GM21723 (cell line): ENCODE data around the gene PCNT.

Experiments
- ATAC-seq: cut with Tn5 transposase; IDR thresholded peaks from one replicate; pipeline ENCODE4 v1.9.1; 2021; ENCODE audit warnings: mild to moderate bottlenecking, moderate library complexity; ENCODE audit not compliant: unreplicated experiment

PCNT gene

DNA sequence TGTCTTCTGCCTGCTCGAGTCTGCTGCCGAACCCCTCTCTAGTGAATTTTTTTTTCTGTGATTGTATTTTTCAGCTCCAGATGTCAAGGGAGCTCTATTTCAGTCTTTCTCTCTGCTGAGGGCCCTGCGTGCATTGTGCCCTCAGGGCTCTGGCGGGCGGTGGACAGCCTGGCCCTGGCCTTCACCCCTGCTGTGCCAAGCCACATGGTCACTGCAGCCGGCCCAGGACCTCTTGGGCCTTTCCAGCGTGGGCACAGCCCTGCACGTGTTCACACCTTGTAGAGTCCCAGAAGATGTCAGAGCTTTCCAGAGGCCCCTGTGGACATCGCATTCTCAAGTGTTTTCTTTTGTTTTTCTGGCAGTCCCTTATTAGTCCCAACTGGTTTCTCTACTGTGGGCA lies 55.7 kb downstream of the PCNT start:
- no peak for ATAC-seq

GRCh38 chr21:46381541-46381940 lies 57.6 kb downstream of the PCNT start:
- no peak for ATAC-seq

- no peak for ATAC-seq
Observed at GRCh38 chr21:46384556-46384955, 60.6 kb downstream of the PCNT start.

DNA sequence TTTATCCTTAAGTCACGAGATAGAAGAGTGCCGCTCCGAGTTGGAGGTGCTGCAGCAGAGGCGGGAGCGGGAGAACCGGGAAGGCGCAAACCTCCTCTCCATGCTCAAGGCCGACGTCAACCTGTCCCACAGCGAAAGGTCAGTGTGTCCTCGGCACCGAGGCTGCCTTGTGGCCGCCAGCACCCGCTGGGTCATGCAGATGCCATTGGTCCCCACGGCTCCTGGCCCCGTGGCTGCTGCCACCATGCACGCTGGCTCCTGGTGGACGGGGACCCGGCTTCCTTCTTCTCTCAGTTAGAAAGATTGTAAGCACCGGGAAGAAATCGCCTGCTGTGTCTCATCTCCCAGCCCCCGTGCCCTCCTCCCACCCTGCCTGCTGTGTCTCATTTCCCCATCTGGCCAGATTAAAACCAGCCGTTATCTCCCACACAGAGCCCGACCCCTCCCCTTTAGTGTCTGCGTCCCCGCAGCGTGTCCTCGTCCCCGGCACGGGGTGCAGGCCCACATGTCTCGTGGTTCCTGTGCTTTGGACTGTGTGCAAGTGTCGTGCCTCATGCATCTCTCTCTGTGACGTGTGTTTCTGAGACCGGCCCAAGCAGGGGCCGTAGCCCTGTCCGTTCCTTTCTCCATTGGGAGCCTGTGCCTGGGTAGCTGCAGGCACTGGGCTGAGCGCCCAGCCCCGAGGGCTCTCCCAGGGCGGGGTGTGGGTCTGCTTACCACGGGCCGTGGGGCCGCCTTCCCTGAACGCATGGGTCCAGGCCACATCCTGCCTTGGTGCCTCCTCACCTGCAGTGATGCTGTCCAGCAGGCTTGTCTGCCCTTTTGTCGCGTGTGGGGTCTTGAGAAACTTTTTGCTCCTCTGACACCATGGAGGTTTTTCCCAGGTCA lies 62.1 kb downstream of the PCNT start:
- ATAC-seq = no peak

DNA sequence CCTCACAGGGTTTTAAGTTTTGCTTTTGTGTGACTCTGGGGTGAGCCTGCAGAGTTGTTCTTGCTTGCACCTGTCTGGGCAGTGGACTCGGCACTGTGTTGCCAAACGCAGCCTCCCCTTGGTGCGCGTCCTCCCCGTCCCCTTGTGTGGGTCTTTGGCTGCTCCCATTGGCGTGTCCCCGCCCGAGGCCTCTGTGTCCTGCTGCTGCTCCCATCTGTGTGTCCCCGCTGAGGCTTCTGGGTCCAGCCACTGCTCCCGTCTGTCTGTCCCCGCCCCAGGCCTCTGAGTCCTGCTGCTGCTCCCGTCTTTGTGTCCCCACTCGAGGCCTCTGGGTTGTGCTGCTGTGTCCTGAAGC lies 62.8 kb downstream of the PCNT start:
- no peak for ATAC-seq

DNA sequence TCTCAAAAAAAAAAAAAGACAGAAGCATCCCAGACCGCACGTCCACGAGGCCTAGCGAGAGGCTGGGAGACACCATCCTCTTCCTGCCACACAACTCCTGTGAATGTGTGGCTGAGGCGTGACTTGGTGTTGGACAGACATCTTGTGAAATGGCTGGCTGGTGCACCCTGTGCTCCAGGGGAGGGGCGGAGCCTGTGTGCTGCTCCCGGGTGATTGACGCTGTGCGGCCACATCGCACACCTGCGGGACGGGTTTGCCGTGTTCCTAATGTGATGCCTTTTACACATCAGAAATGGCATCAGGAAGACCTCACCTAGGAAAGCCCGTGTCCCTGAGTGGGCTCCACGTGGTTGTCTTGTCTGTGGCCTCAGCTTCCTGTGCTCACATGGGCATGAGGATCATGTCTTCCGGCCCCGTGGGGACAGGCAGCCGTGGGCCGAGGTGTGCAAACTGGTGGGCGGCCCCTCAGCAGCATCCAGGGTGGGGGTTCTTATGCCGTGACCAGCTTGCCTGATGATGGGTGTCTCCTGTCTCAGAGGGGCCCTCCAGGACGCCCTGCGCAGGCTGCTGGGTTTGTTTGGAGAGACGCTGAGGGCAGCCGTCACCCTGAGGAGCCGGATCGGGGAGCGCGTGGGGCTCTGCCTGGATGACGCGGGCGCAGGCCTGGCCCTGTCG lies 64.4 kb downstream of the PCNT start:
- no peak for ATAC-seq

- no peak for ATAC-seq
Observed at GRCh38 chr21:46388896-46389295, 64.9 kb downstream of the PCNT start.

DNA sequence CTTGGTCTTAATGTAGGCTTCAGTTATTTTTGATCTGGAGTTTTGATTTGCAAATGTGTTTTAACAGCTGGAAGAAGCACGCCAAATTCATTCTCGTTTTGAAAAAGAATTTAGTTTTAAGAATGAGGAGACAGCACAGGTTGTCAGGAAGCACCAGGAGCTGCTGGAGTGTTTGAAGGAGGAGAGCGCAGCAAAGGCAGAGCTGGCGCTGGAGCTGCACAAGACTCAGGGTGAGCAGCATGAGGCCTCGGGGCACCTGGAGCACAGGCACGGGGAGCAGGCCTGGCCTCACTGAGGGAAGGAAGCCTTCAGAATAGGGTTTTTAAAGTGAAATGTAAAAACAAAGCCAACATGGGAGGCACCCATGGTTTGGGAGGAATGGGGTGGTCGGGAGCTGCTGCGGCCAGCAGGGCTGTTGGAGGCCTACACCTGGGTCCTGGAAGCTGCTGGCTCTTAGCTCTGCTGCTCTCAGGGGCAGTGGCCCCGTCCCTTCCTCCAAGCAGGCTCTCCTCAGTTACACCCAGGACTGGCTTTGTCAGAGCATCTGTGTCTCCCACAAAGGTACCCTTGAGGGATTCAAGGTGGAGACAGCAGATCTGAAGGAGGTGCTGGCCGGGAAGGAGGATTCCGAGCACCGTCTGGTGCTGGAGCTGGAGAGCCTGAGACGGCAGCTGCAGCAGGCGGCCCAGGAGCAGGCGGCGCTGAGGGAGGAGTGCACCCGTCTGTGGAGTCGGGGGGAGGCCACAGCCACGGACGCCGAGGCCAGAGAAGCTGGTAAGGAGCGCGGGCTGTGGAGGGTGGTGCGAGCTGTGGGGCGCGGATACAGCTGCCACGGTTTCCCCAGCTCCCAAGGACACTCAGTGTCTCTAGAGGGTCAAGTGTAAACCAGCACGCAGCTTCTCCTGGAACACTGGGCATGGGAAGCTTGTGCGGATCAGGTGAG lies 66.9 kb downstream of the PCNT start:
- ATAC-seq = no peak

DNA sequence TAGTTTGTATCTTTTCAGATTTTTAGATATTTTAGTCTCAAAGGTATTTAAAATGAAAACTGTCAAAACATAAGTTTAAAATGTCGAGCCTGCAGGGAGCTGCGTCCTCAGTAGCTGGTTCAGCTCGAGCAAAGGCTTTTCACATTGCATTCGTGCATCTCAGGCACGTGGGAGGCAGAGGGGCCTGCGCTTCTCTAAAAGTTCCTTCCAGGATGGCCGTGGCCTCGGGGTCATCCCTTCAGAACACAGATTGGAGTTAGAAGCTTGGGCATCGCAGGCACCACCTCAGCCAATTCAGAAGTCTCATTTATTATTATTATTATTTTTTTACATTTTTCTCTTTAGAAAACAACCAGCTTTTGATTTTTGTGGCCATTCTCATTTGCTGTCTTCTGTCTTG lies 67.8 kb downstream of the PCNT start:
- ATAC-seq = no peak

DNA sequence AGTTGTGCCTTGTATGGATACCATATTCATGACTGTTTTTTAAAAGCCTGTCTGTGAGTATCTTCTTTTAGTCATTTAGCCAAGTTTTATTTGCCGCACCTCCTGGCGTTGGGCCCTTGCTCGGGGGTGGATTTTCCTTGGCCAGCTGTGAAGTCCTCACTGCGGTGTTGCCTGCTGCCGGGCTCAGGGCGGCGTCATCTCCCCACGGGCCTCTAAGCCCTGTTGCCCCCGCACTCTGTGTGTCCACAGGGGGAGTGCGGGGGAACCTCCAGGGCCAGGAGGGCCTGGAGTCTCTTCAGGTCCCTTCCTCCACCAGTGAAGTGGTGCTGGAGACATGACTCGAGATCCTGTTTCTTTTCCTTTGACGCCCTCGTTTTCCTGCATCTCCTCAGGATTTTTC lies 69.0 kb downstream of the PCNT start:
- no peak for ATAC-seq

DNA sequence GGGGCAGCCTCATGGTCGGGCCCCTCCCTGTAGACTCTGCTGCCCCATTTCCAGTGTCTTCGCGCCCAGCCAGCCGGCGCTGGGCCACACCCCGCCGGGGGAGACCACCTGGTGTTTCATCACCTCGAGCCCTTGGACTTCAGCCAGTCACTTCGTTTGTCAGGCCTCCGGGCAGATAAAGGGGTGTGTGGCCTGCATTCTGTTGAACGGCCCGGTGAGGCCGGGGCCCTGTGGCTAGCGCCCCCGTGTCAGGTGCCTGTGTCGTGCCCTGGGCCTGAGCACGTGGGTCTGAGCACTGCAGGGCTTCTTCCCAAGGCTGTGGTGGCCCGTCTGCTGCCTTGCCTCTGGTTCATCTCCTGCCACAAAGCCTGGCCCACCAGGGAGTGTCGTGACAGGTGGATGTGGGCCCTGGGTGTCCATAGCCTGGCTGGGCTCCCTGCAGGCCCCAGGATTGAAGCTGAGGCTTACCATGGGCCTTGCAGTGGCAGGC lies 69.5 kb downstream of the PCNT start:
- no peak for ATAC-seq

DNA sequence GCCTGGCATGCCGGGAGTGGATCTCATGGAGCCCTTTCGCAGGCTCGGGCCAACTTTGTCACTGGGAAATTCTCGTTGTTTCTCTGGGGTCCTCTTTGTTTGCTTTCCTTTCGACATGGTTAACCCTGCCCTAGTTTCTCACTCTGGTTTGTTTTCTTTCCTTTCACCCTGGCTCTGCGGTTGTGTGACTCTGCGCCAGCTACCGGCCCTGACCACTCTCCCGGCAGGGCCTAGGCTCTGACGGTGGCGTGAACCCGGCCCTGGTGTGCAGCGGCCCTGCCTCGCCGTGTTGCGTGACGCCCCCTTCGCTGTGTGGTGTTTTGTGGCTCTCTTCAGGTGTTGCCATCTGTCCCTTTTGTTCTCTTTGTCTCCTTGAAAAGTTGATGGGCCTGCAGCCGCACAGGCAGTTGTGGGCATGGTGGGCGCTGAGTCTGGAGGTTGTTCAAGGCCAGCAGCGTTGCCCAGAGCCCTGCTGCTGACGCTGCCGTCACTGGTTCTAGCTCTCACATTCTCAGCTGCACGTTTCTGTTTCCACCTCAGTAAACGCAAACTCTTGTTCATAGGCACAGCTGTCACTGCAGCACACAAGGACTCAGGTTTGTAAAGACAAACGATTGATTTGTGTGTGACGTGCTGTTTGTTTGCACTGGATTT lies 70.1 kb downstream of the PCNT start:
- no peak for ATAC-seq

DNA sequence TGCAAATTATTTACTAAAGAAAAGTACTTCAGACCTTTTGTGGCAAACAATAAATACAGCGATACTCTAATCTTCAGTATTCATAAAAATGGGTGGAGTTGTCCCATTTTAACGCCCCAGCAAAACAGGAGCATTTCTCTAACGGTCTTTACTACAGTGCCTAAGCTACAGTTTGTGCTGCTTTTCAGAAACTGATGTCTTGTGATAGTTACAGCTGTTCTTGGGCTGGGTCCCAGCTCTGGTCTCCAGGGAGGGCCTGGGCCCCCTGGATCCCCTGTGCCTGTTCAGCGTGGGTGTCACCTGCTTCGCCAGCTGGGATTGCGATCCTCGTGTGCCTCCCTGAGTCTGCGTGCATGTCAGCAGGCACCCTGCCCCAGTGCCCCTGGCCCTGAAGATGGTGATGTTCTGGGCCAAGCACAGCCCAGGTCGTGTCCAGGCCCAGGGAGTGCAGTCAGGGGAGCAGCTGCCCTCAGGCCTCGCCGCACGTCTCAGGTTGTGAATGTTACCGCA lies 70.7 kb downstream of the PCNT start:
- no peak for ATAC-seq

DNA sequence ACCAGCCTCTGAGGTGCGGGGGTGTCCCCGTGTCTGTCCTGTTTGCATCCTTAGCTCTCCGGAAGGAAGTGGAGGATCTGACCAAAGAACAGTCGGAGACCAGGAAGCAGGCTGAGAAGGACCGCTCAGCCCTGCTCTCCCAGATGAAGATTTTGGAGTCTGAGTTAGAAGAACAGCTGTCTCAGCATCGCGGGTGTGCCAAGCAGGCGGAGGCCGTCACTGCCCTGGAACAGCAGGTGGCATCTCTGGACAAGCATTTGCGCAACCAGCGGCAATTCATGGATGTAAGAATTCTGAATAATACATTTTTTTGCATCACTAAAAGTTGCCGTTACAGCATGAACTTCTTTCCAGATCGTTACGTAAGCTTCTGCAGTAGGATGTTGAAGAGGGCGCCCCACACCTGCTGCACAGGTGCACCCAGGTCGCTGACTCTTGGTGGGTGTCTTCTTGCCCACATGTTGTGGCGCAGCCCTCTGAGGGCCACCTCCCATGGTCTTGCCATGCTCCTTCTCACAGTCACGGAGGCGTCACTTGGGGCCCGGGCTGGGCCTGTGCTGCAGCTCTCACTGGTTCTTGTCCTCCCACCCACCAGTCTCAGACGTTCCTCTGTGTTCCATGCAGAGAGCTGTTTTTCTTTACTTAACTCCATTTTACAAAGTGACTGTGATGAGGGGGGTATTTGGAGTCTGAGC lies 73.4 kb downstream of the PCNT start:
- ATAC-seq = no peak

DNA sequence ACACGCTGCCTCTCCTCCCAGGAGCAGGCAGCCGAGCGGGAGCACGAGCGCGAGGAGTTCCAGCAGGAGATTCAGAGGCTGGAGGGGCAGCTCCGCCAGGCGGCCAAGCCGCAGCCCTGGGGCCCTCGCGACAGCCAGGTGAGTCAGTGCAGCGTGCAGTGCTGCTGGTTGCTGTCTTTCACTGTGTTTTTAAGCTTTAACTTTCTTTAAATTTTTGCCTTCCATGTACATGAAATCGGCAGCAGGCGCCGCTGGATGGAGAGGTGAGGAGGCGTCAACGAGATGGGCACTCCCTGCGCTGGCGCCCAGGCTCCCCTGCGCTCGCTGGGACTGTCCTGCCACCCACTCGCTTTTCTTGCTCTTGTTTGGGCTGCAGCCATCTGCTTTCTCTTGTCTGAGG lies 74.0 kb downstream of the PCNT start:
- ATAC-seq = no peak

- no peak for ATAC-seq
Observed at GRCh38 chr21:46399129-46399528, 75.2 kb downstream of the PCNT start.

DNA sequence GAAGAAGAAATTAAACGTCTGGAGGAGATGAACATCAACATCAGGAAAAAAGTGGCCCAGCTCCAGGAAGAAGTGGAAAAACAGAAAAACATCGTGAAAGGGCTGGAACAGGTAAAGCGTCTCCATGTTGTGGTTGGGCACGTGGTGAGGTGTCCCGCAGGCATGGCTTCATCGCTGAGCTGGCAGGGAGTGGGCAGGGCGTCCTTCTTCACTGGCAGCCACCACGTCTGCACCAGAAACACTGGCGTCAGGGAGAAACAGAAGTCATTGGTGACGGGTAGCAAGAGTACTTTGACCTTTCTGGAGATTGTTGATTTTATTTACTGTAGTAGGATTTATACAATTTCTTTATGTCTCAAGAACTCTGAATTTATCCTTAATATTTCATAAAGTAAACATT lies 75.7 kb downstream of the PCNT start:
- ATAC-seq = no peak

DNA sequence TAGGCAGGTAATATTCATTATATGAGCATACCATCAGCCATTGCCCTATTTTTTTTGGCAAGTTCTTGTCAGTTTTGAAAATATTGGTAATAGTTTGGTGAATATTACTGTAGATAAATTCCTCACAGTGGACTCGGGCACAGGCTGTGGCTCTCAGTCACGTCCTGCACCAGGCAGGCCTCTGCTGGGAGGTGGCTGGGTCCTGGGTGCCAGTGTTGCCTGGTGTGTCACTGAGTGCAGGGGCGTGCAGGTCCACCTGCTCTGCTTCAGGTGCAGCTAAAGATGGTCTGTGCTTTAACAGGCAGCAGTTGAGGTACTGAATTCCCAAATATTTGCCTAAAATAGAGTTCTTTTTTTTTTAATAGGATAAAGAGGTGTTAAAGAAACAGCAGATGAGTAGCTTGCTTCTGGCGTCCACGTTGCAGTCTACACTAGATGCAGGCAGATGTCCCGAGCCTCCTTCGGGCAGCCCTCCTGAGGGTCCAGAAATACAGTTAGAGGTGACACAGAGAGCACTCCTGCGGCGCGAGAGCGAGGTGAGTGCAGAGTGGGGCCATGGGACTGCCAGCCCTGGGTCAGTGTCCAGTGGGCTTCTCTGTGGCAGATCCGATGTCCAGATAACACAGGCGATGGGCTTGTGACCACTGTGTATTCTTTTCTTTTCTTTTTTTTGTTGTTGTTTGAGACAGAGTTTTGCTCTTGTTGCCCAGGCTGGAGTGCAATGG lies 77.4 kb downstream of the PCNT start:
- ATAC-seq = no peak

- no peak for ATAC-seq
Observed at GRCh38 chr21:46402421-46402820, 78.5 kb downstream of the PCNT start.
